Endodermal cell (in vitro differentiated cells): ENCODE measurements around the gene KIDINS220. TPM values are rescaled to one million over a fixed set of nuclear protein-coding genes. Genes with fewer than 3 reads are reported as not detected.

Source experiments
- DNase-seq: peaks from one replicate; pipeline ENCODE4 v3.0.0-alpha.2; 2017
- H3K27ac ChIP-seq: 2 replicates; pipeline ENCODE4 v1.5.1; 2013; ENCODE audit warnings: mild to moderate bottlenecking, low read depth, low read length, moderate library complexity
- H3K27me3 ChIP-seq: 2 replicates; pipeline ENCODE4 v1.6.1; 2013; ENCODE audit warnings: mild to moderate bottlenecking, low read length, moderate library complexity; ENCODE audit not compliant: insufficient read depth, control insufficient read depth, poor library complexity, severe bottlenecking
- H3K36me3 ChIP-seq: 2 replicates; pipeline ENCODE4 v1.7.0; 2013; ENCODE audit warnings: mild to moderate bottlenecking, low read length, moderate library complexity; ENCODE audit not compliant: control insufficient read depth, insufficient read depth
- H3K4me1 ChIP-seq: one replicate; pipeline ENCODE4 v1.7.0; 2013; ENCODE audit warnings: low read length; ENCODE audit not compliant: control insufficient read depth, insufficient read depth
- H3K4me3 ChIP-seq: 2 replicates; pipeline ENCODE4 v1.5.1; 2013; ENCODE audit warnings: mild to moderate bottlenecking, low read length, moderate library complexity
- H3K9ac ChIP-seq: 2 replicates; pipeline ENCODE4 v1.6.1; 2013; ENCODE audit warnings: mild to moderate bottlenecking, low read length, moderate library complexity; ENCODE audit not compliant: poor library complexity, severe bottlenecking; ENCODE audit errors: extremely low read depth
- H3K9me3 ChIP-seq: 2 replicates; pipeline ENCODE4 v1.6.1; 2013; ENCODE audit warnings: mild to moderate bottlenecking, low read length, moderate library complexity; ENCODE audit not compliant: control insufficient read depth
- H3K27ac Mint-ChIP-seq: 2 replicates; pipeline ENCODE4 v1.8.0; 2020; ENCODE audit warnings: mixed read lengths
- H3K27me3 Mint-ChIP-seq: 2 replicates; pipeline ENCODE4 v1.8.0; 2021; ENCODE audit warnings: mild to moderate bottlenecking, mixed read lengths; ENCODE audit not compliant: insufficient read depth
- H3K36me3 Mint-ChIP-seq: 2 replicates; pipeline ENCODE4 v1.8.0; 2020; ENCODE audit warnings: low read depth, mixed read lengths
- H3K4me1 Mint-ChIP-seq: 2 replicates; pipeline ENCODE4 v1.8.0; 2020; ENCODE audit warnings: mixed read lengths
- H3K4me3 Mint-ChIP-seq: 2 replicates; pipeline ENCODE4 v1.8.0; 2020; ENCODE audit warnings: mild to moderate bottlenecking, moderate library complexity, mixed read lengths
- H3K9me3 Mint-ChIP-seq: 2 replicates; pipeline ENCODE4 v1.8.0; 2020; ENCODE audit warnings: mild to moderate bottlenecking, mixed read lengths
- CTCF ChIP-seq: fragments of 200-600 bp; sonication (generic); conservative IDR thresholded peaks from 2 replicates; pipeline ENCODE4 v1.5.0; 2021; ENCODE audit warnings: antibody characterized with exemption, mild to moderate bottlenecking
- WGBS, 2 experiments: methylation state at CpG; one replicate each; pipeline versions ENCODE4 v1.1.5 to v1.1.7; 2013; ENCODE audit warnings: missing lambda C conversion rate in 2 of 2, mixed read lengths in 1 of 2; ENCODE audit not compliant: insufficient coverage in 1 of 2, insufficient read length in 1 of 2; 5-methylcytosine and 5-hydroxymethylcytosine counted together
- total RNA-seq, 2 donors: library from RNA; stranded (reverse); fragmentation: NEBNext Ultra II Directional in 1 of 2; extraction: Animal tissue kit (Norgen Biotek cat#: 25700) in 1 of 2; gene quantifications; 2 replicates in 1 of 2; 3 replicates in 1 of 2; pipeline ENCODE4 v1.2.1, GENCODE V29; 2021

Gene KIDINS220
- total RNA-seq, 2 donors from 2014 or later, result 33.8 to 35.2 TPM

- Mint-ChIP-seq H3K9me3 (no peaks in the 10 kb centered on the region), H3K4me3 (no peak overlapping the region), H3K27me3 (no peaks in the 10 kb centered on the region), H3K4me1 (peaks cover 5% of the 10 kb centered on the region), H3K27ac (no peak overlapping the region), H3K36me3 (peaks cover 43% of the 10 kb centered on the region)
- no peaks in the 10 kb centered on the region for H3K27me3 ChIP-seq
- H3K4me3 ChIP-seq, result no peak overlapping the region
- peaks cover 56% of the 10 kb centered on the region for H3K36me3 ChIP-seq
- no peak for TF ChIP-seq CTCF
- H3K9me3 ChIP-seq, result no peaks in the 10 kb centered on the region
- no peak overlapping the region for H3K27ac ChIP-seq
- no peak for DNase-seq
- peaks cover 4% of the 10 kb centered on the region for H3K4me1 ChIP-seq
- H3K9ac ChIP-seq, result no peak overlapping the region
- WGBS, 2 experiments, result 94% methylated on average over 3 of the region's 4 CpGs
These were observed 36.6 kb downstream of the KIDINS220 start for GRCh38 chr2:8800821-8801220.

GRCh38 chr2:8800218-8800617, 37.2 kb downstream of the KIDINS220 start:
- peaks cover 3% of the 10 kb centered on the region for H3K4me1 Mint-ChIP-seq
- H3K27me3 Mint-ChIP-seq, result no peaks in the 10 kb centered on the region
- Histone ChIP-seq H3K36me3 (peaks cover 58% of the 10 kb centered on the region), H3K9ac (no peak overlapping the region), H3K27me3 (no peaks in the 10 kb centered on the region), H3K27ac (no peak overlapping the region), H3K4me3 (no peak overlapping the region), H3K9me3 (no peaks in the 10 kb centered on the region), H3K4me1 (no peaks in the 10 kb centered on the region)
- H3K36me3 Mint-ChIP-seq, result peaks cover 40% of the 10 kb centered on the region
- H3K4me3 Mint-ChIP-seq, result no peak overlapping the region
- H3K27ac Mint-ChIP-seq, result no peak overlapping the region
- 97% methylated on average over 3 of the region's 5 CpGs; no CpG with 5 or more reads in 1 of the 2 experiments for WGBS, 2 experiments
- no peak for TF ChIP-seq CTCF
- no peaks in the 10 kb centered on the region for H3K9me3 Mint-ChIP-seq
- no peak for DNase-seq

- H3K27ac Mint-ChIP-seq, result peak overlapping the region; percentile 13
- no peaks in the 10 kb centered on the region for H3K27me3 ChIP-seq
- H3K4me1 ChIP-seq, result no peaks in the 10 kb centered on the region
- H3K9ac ChIP-seq, result no peak overlapping the region
- H3K36me3 ChIP-seq, result peaks cover 64% of the 10 kb centered on the region
- 92 to 100% methylated on average over 2 of the region's 2 CpGs for WGBS, 2 experiments
- no peak for DNase-seq
- no peak for TF ChIP-seq CTCF
- no peaks in the 10 kb centered on the region for H3K9me3 Mint-ChIP-seq
- no peak overlapping the region for H3K27ac ChIP-seq
- H3K4me3 Mint-ChIP-seq, result no peak overlapping the region
- H3K27me3 Mint-ChIP-seq, result no peaks in the 10 kb centered on the region
- peaks cover 47% of the 10 kb centered on the region for H3K36me3 Mint-ChIP-seq
- H3K4me1 Mint-ChIP-seq, result no peaks in the 10 kb centered on the region
- no peak overlapping the region for H3K4me3 ChIP-seq
- no peaks in the 10 kb centered on the region for H3K9me3 ChIP-seq
These were observed 38.4 kb downstream of the KIDINS220 start for GRCh38 chr2:8799004-8799403.
